ENCODE data around the gene FOXN3.
A peak's percentile ranks its signal among the peaks of the same experiment; 100 is the strongest.

The FOXN3 gene

DNA sequence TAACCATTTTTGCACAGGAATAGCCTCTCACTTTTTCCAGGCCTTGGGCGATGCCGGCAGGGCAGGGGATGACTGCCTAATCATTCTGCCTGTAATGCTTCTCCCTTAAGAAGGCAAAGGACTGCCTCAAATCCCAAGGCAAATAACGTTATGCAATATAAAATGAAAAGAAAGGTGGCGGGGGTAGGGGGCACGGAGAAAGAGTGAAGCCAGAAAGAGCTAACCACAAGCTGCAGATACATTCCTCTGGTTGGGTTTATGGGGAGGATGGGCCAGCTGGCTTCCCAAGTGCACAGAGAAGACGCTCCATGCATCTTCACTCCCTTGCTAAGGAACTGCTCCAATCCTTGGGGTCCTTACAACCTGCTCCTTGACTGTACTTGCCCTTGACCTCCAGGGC is 229.5 kb downstream of the FOXN3 start:
- no peak for DNase-seq

DNA sequence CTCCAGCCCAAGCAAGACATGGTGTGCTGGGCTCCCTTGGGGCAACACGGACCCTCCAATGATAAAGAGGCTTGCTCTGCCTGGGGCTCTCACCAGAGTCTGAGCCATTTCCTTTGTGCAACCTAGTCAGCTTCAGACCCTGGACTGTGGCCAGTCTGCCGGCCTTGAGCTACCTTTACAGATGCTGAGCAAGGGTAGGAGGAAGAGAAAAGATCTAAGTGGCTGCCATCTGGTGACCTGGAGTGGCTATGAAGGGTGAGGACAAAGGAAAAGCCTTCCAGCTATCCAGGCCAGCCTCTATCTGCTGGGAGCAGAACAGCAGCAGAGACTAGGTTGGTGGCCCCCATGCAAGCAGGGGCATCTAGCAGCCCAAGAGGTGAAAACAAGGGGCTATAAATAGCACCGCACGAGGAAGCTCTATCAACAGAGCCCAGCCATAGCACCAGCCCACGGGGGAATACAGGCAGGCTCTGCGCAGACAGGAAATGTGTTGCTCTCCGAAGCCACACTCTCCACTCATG is 230.1 kb downstream of the FOXN3 start:
- DNase-seq, result no peak

DNA sequence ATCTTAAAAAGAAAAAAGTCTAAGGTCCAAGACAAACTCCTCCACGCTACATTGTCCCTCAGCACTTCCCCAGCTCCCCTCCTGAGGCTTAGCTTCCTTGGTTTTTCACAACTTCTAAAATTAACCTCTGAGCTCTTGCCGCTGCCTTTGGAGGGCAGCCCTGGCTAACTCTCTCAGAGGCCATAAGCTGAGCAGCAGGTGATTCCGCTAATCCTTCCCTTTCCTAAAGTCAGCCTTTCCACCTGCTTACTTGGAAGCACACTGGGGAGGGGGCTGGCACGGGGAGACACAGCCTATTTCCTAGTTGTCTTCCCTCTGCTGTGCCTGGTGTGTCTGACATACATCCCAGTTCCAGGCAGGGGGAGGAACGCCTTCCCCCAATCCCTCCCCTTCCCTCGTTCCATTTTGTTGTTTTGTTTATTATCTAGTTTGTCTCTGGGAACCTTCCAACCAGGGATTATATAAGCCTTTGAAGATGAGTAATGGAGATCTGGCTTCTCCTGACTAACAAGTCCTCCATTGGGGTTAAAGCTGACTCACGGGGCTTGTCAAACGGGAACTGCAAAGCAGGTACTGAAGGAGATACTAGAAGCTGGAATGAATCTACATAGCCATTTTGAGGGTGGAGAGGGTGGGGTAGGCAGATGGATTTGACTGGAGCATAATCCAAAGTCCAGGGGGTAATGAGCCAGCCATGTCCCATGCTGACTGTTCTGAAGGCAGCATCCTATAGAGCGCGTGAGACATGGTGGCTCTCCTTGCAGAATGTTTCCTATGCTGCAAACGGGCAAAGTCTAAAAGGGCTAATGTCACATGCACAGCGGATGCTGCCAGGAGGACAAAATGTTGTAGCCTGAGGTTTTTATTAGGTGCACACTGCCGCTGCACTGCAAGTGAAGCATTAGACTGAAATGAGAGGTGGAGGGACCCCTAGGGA is 230.8 kb downstream of the FOXN3 start:
- no peak for DNase-seq

DNA sequence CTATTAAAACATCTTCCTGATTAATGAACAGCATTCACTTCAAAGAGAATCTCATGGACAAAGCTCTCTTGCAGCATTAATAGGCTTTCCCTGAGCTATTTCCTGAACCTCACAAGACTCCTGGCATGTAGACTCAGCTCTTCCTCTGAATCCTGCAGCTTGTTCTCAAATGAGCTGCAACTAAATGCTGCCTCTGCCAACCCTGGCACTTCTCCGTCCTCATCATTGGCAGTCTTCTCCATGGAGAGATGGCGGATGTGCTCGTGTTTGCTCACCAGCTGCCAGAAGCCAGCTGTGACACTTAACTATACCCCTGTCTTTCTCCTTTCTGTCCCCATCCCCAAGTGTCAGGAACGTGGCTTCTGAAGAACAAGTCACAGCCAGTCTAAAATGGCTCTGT is 232.1 kb downstream of the FOXN3 start:
- no peak for DNase-seq

DNA sequence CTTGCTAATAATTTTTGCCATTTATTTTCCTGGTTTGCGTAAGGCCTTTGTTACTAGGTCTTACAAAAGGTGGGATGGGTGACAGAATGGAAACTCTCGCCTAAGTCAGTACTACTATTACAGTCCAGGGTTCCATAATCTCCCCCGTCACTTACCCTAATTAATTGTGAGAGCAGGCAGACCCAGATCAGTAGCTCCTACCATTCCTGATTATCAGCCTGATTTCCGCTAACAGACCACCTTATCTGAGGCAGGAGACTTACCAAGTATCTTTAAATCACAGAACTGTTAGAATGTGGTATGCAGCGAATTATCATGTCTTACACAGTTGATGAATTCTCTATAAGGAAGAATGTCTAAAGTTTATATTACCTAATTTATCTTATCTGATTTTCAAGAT is 234.7 kb downstream of the FOXN3 start:
- DNase-seq, result no peak

DNA sequence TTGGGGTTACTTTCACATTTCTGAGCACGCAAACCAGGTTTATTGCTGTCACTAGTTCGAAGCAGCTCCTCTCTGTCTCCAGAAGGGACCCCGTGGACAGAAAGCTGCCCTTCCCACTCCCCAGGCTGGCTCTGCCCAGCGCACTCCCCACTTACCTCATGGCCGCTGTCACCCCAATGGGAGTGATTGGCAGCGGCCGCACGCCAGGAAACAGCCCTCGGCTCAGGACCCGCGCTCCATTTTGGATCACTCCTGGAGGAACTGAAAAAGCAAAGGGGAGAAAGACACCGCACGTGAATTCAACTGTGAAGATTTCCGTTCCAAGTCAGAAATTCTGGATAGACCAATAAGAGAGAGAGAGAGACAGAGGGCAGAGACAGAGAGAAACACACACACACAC is 236.5 kb downstream of the FOXN3 start:
- no peak for DNase-seq

DNA sequence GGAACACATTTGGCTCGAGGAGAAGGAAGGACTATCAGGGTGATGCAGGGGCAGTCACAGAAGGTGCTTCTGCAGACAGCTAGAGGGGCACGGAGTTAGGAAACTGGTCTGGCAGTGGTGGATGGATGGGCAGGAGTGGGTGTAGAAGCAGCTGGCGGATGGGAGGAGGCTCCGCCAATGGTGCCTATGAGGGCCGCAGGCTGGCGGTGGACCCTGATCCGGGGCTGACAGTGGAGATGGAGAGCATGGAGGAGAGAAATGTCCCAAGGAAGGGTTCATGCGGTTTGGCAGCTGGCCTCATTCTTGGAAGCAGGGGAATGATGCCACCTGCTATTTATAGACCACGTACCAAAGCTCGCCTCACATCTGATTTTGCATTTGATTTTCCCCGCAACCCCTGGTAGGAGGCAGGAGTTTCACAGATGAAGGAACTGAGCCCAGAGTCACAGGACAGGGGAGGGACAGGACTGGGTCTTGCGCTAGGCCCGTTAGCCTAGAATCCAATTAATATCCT is 237.1 kb downstream of the FOXN3 start:
- no peak for DNase-seq

DNA sequence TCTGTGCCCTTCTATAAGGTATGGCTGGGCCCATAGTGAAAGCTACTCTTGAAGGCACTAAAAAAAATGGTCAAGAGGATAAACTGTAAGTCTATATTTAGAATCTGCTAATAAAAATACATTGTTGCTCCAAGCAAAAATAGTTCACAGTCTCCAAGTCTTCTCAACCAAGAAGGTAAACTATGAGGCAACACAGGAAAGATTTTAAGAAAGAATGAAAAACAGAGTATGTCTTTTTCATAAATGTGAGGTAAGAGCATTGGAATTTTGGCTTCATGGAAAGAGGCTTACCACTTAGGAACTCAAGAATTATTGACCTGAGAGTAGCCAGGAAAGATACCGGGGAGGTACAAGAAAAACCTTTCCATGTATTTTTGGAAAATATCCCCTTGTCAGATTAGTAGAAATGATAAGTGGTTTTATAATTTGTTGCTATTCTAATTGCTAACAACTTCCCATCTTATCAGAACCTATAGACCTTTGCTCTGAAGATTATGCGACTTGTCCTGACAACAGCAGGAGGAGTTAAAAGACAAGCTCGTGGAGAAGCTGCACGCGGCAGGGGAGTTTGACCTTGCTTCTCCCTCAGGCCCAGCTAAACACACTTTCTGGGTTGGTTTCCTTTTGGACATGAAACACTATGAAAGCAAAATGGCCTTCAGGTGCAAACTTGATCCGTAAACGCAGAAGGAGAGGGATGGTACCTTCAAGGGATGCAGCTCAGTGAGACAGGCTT is 238.1 kb downstream of the FOXN3 start:
- DNase-seq, result no peak

DNA sequence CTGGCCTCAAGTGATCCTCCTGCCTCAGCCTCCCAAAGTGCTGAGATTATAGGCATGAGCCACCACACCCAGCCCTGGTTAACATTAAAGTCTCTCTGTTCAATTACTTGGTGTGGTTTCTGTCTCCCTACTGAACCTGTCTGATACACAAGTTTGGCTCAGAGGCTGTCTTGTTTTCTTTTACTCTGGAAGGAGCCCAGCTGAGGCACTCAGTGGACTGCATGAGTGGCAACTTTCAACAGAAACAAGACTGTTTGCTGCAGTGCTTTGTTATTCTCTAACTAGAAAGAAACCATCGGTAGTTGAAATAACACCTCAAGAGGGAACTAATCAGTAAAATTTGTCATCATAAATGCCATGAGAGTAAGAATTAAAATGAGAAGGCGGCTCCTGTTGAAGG is 238.7 kb downstream of the FOXN3 start:
- DNase-seq, result no peak

DNA sequence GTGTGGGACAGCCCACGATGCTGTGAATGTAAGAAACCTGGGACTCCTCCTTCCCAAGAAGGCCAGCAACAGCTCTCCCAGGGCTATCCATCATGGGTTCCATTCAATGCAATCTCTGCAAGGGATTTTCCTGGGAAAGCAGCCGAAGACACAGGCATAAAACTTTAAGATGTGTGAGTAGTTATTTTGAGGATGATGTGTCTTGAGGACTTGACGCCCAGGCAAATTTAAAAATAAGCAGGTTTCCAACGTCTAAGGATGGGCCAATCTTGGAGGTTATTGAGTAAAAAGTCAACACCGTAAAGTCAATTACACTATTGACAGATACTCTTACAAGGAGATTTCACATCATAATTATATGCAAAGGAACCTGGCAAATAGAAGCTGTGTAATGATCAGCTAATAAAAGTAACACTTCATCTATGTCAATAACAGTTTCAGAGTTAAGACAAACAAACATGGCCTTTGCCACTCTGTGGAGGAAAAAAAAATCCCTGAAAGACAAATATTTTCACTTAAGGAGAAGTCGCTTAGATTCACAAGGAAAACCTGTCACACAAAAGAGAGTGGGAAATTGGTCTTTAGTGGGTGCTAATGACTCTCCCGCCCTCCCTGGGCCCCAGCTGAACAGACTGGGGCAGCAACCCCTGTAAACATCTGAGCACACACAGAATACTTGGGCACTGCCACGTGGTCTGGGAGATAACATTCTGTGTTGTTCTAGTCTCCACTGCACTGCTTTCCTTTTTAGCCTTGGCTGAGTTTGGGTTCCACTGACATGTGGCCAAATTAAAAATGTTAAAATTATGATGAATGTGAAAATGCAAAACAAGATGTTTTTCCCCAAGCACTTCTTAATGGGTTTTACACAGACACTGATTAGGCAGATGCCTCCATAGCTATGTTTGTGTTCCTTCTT is 240.9 kb downstream of the FOXN3 start:
- DNase-seq, result no peak

DNA sequence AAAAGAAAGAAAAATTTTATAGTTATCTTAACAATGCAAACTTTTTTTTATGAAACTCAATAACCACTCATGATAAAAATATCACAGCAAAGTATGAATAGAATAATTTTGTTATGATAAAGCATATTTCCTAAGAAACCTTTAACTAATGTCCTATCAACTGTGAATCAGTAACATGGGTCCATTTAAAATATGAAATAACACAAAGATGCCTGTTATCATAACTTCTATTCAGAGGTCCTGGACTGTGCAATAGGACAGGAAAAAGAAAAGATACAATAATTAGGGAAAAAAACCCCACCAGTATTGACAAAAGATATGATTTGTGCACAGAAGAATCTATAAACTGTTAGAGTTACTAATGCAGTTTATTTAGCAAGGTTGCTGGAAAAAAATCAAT is 245.4 kb downstream of the FOXN3 start:
- DNase-seq, result no peak

DNA sequence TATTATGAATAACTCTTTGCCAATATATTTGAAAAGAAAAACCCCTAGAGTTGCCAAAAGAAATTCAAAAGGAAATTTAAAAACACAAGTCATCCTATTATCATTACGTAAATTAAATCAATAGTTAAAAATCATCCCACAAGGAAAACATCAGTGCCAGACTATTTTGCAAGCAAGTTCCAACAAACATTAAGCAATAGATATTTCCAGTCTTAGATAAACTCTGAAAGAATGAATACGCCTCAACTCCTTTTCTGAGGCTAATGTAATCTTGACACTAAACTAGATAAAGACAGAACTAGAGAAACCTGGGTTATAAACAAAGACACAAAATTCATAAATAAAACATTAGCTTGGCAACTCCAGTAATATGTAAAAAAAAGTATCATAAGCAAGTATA is 245.9 kb downstream of the FOXN3 start:
- no peak for DNase-seq

DNA sequence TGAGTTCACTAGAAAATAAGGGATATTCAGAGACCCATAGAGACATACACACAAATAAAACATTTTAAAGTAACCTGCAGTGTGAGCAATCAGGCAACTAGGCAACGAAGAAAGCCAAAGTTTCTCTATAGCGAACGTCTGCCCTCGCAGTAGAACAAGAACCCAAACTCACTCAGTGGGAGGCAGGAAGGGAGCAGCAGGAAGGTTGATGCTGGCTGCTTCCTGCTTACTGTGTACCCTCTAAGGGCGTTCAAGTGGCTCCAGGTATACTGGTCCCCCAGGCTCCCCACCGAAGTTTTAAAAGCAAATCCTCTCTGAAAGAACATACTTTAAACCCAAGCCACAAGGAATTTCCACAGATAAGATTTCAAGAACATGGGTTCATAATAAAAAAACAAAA is 249.3 kb downstream of the FOXN3 start:
- DNase-seq, result no peak

DNA sequence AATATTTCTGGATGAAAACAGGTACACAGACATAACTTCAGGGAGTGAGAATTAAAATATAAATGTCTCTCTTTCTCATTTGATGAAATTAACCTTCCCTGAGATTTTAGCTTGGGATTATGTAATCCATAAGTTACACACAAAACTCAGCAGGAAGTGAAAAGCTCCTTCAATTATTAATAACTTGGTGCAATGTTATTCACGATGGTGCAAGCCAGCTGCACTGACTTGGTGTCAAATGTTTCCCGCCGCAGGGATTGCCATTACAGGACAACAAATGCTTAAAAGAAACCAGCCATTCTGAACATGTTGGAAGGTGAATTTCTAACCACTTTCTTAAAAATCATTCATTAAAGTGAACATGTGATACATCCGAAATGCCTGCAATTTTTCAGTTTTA is 250.4 kb downstream of the FOXN3 start:
- DNase-seq, result no peak

DNA sequence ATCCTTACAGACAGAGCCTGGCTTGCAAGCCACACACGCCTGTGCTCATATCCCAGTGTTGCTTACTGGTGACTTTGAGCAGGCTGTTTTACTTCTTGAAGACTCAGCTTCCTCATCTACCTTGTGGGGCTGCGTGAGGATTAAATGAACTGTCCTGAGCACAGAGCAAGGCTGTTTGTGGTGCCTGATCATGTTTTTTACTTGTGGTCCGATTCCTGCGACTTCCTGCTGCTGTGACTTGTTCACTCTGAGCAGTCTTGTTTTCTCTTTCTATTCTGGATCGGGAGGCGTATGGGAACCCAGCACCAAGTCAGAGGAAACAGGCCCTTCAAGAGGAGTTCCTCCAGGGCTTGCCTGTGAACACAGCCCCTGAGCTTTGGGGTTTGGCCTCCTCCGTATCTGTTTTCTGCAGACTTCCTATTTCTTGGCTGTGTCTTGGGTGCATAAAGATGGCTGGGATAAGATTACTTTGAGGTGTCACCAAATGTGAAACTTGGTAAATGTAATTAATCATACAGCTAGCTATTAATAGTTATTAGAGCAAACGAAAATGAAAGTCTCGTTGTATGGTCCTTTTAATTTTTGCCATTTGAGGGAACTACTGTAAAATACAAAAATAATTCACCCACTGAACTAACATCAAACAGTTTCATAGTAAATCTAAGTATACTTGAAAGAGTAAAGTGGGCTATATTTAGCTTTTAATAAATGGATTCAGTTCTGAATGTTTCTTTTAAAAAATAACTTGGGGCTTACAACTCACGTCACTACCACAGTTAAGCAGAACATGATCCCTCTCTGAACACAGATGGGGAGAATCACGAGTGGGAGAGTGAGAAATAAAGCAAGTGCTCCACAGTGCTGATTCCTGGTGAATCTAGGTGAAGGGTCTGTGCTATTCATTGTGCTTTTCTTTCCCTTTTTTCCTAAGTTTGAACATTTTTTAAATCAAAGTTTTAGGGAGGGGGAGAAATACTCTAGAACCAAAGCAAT is 251.5 kb downstream of the FOXN3 start:
- peak; percentile 91 for DNase-seq

DNA sequence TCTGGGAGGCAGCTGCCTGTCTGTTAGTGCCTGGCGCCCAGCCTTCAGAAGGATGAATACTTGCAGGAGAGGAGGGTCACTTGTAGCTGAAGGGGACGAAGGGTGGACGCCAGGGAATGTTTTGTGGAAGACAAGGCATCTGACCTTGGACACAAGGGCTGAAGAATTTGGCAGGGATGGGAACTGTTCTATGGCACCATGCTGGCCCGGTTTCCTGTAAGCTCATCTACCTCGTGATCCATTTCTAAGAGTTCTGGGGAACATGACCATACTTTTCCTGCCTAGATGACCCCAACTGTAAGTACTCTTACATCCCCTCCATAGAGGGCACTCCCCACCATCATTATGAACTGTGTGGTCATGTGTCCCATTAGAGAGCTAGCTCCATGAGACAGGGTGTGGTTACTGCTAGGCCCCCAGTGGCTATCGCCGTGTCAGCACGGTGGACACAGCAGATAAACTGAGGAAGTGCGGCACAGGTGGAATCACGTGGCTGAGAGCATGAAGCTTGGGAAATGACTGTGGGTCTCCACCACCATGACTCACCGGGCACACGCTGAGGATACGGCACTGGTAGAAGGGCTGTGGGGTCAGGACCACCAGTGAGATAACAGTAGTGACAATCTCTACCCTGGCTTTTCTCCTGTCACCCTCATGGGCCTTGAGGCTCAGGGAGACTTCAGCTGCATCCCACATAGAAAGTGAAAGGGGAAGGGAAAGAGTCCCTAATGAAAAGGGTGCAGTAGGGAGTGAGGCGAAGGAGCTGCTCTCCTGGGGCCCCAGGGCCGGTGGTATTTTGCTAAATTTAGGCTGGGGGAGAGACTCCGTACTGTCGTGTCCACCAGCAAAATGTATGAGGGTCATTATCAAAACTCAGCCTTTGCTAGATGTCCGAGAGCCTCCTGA is 252.6 kb downstream of the FOXN3 start:
- peak; percentile 51 for DNase-seq

DNA sequence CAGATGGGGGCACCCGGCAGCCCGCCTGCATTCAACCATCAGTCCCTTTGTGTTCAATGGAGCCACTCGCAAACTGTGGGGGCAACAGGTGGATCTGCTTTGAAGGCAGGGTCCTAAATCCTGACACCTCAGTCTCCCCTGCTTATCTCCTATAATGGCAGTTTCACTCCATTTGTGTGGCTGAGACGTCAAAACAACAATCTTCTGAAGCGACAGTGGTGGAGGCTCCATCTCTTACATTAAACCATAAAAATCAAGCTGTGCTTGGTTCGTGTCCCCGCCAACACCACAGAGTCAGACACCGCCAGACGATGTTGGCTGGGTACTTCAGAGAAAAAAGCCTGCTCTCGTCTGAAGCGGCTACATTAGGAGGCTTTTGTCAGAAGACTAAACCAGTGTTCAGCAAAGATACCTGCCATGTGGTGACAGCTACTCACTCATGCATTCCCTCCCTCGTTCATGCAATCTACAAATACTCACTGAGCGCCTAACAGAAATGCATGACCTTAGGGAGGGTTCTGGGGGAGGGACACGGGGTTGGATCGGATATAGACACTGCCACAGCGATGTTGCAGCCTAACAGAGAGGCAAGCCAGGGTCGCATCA is 253.9 kb downstream of the FOXN3 start:
- no peak for DNase-seq

DNA sequence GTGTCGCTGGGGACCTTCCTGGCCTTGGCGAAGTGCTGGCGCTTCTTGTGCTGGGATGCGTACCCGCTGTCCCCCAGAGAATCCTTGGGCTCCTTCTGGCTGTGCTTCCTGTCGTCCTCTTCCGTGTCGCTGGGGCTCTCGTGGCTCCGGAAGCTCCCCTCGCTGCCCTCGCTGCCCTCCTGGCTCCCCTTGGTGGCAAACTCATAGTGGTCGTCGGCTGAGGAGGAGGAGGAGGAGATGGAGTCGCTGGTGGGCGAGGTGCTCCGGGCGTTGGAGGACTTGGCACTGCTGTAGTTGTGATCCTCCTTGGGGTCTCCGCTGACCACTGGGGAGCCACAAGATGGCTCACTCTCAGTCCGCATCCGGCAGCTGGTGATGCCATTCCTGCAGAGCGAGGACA is 254.4 kb downstream of the FOXN3 start:
- DNase-seq, result no peak

DNA sequence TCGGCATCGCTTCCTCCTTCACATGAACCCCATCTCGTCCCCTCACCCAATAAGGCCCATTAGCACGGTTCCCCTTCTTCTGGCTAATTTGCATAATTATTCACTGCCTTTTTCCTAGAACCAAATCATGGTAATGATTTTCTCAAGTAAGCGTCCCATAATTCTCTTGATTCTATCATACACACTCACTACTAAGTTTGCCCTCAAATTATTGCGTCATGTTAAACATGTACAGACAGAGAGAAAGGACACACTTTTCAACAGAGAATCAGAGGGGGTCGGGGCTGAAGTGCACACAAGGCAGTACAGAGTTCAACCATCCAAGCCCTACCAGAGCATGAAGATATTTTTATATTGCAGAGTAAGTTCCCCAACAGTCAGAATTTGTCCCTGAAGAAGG is 256.6 kb downstream of the FOXN3 start:
- no peak for DNase-seq

DNA sequence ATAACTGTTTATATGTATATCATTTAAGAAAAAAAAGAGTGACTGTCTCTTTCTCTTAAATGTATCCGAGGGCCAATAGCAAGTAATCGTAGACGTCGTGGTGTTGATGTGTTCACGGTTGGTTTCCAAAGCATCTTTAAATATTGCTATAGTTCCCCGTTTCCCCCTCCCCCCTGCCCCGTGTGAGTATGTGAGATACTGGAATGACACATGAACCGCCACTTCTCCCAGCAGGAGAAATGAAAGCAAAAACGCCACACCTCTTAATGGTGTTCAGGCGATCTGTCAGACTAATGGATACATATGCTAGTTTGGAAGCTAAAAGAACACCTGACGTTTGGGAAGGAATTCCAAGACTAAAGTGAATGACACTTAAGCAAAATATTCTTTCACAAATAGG is 258.3 kb downstream of the FOXN3 start:
- peak; percentile 5 for DNase-seq
